Activated T-cell treated with anti-CD3 and anti-CD28 coated beads, Interleukin-2, amount 50 U/mL, for 48 hours (primary cell): ENCODE data around the gene VAPA.
"Not testable (repeated sequence)": the region's sequence is repeated elsewhere in the genome, so short reads cannot be mapped to it uniquely, and the experiment has no call there.

Experiments
- DNase-seq, 2 experiments: peaks; one replicate each; pipeline ENCODE4 v3.0.0-alpha.2; 2020

Gene VAPA

DNA sequence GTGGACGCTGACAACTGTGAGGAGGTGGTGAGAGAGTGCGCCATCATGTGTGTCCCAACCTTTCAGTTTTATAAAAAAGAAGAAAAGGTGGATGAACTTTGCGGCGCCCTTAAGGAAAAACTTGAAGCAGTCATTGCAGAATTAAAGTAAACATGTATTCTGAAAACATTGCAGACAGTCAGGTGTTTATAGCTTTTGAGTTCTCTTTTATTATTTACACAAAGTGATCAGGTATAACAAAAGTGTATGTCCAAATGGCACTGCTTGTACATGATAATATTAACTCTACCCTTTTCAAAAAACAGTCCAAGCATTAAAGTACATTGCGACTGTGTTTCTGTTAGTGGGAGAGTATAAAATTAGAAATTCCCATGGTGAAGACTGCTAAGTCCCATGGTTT, 25.8 kb upstream of the VAPA start:
- no peak for DNase-seq

DNA sequence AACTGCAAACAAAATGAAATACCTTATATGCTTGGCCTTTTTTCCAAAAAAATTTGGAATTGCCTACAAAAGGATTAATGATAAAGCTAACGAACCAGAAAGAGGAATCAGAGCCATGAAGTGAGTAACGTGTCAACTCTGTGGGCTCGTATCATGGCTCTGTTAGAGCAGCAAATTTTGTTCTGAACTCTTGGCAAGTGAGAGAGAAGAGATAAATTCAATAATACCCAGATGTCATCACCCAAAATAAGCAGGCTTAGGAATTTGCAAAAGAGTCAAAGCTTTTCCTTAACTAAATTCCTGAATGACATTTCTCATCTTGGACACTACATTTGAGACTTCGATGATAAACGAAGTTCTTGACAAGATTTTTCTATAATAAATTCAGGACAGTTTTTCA, 23.6 kb upstream of the VAPA start:
- DNase-seq = no peak

DNA sequence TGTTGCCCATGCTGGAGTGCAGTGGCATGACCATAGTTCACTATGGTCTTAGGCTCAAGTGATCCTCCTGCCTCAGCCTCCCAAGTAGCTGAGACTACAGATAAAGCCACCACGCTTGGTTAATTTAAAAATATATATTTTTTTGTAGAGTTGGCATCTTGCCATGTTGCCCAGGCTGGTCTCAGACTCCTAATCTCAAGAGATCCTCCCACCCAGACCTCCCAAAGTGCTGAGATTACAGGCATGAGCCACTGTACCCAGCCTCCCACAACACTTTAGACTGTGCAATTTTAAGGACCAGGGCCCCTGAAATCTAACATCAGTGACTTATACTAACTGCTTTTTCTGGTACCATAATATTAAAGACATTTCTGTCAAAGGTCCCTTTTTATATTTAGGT, 22.9 kb upstream of the VAPA start:
- no peak for DNase-seq

DNA sequence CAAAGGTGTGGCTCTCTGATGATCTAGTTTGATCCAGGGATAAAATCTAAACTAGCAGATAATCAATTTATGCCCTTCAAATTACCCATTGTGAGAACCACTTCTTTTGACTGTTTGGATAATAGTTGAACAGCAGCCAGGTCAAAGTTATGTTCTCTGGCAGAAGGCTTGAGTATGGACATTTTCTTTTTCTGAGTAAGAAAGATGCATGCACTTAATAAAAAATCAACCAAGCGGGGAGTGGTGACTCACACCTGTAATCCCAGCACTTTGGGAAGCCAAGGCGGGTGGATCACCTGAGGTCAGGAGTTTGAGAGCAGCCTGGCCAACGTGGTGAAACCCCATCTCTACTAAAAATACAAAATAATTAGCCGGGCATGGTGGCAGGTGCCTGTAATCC, 22.3 kb upstream of the VAPA start:
- not testable (repeated sequence) for DNase-seq

DNA sequence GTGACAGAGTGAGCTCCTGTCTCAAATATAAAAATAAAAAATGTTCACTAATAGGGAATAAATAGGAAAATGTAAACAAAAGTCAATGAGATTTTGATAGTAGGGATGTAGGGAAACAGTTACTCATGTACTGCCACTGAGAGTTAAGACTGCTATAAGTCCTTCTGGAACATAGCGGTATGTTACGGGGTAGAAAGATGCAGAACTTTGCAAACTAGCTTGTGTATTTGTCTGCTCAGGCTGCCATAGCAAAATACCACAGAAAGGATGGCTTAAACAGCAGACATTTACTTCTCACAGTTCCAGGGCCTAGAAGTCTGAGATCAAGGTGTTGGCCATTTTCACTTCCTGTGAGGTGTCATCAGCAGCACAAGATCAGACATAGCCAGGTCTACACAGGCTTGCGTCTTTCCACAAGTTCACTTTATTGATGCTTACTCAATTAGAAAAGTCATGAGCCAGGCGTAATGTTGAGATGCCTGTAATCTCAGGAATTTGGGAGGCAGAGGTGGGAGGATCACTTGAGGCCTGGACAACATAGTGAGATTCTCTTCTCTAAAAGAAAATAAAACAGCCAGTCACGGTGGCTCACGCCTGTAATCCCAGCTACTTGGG, 19.3 kb upstream of the VAPA start:
- no peak for DNase-seq

DNA sequence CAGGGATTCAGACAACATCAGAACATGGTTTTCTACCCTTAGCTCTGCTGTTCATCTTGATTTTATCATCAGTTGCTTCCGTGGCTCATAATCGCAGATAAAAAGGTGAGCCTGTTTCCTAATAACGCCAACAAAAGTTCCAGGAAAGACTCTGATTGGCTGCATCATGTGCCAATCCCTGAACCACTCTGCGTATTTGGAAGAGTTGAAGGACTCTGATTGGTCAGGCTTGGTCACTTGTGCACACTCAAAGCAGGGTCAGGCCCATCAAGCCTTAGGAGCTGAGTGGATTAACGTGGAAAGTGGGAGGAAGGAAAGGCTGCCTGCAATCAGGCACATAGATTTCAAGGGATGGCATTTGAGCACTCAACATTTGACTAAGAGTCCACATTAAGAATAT, 16.7 kb upstream of the VAPA start:
- DNase-seq = no peak

DNA sequence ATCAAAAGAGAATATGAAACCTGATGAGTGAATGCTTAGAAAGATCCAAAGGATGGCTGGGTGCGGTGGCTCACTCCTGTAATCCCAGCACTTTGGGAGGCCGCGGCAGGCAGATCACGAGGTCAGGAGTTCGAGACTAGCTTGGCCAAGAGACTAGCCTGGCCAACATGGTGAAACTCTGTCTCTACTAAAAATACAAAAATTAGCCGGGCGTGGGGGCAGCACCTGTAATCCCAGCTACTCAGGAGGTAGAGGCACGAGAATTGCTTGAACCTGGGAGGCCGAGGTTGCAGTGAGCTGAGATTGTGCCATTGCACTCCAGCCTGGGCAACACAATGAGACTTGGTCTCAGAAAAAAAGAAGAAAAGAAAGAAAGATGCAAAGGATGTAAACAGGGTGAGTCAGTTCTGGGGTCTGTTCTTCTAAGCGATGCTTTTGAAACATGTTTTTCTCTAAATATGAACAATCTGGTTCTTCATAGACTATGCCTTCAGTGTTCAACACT, 16.0 kb upstream of the VAPA start:
- not testable (repeated sequence) for DNase-seq

DNA sequence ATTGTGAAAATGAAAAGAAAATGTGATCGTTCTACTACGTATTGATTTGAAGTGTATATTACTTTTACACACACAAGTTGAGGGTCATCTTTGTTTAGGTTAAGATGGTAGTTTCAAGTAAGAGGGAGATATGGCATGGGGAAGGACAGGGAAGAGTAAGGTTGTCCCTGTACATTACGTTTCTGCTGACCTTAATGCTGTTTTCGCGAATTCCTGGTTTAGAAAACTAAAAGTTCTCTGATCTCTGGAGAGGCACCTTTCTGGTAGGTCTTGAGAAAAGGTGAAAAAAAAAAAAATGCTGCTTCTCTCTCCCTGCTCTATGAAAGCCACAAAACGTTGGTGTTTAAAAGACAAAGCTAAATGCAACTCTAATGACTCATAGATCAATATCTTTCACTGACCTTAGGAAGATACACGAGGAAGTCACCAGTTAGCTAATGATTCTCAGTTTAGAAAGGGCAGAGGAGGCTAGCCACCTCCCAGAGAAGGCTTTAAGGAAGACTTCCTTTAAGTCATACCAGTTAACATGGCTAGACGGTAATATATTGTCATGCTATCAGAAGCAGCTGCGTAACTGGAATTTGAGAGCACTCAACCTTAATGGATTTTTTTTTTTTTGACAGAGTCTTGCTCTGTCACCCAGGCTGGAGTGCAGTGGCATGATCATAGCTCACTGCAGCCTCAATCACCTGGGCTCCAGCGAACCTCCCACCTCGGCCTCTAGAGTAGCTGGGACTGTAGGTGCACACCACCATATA, 14.8 kb upstream of the VAPA start:
- DNase-seq = no peak

DNA sequence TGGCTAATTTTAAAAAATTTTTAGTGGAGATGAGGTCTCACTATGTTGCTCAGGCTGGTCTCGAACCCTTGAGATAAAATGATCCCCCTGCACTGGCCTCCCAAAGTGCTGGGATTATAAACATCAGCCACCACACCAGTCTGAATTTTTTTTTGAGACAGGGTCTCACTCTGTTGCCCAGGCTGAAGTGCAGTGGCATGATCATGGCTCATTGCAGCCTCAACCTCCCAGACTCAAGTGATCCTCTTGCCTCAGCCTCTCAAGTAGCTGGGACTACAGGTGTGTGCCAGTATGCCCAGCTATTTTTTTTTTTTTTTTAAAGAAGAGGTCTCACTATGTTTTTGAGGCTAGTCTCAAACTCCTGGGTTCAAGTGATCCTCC, 14.3 kb upstream of the VAPA start:
- DNase-seq = not testable (repeated sequence)

DNA sequence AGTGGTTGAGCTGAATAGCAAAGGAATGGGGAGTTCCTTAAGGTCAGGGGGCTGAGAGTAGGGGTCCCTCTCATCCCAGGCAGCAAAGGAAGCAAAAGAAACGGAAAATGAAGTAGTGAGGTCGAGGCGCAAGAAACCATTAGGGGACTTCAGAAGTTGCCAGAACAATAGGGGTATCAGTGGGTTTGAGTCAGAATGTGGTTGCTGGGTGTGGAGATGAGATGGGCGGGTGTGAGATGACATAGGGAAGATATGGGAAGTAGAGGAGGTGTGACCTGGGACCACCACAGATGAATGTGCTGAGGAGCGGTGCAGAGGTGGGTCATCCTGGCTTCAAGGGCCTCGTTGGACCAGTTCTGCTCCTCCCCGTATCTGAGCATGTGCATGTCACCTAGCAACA, 13.1 kb upstream of the VAPA start:
- no peak for DNase-seq

DNA sequence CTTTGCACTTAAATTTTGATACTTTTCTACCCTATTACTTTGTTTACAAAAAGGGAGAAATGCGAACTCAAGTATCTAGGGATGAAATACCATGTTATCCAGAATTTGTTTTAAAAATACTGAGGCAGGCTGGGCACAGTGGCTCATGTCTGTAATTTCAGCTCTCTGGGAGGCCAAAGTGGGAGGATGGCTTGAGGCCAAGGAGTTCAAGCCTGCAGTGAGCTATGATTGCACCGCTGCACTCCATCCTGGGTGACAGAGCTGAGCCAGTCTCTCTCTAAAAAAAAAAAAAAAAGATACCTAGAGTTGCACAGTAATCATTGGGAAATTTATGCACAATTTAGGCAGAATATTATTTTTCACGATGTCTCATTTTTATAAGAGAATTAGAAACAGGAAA, 12.4 kb upstream of the VAPA start:
- DNase-seq = no peak

DNA sequence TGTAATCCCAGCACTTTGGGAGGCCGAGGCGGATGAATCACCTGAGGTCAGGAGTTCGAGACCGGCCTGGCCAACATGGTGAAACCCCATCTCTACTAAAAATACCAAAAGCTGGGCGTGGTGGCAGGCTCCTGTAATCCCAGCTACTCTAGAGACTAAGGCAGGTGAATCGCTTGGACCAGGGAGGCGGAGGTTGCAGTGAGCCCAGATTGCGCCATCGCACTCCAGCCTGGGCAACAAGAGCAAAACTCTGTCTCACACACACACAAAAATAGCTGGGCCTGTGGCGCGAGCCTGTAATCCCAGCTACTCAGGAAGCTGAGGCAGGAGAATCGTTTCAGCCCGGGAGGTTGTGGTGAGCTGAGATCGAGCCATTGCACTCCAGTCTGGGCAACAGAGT, 11.6 kb upstream of the VAPA start:
- not testable (repeated sequence) for DNase-seq

DNA sequence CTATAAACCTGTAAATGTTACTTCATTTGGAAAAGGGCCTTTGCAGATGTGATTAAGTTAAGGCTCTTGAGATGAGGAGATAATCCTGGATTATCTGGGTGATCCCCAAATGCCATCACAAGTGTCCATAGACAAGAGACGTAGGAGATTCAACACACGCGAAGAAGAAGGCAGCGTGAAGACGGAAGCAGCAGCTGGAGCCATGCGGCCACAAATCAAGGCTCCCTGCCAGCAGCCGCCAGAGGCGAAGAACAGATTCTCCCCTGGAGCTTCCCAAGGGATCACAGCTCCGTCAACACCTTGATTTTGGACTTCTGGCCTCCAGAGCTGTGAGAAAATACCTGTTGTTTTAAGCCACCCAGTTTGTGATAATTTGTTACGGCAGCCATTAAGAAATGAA, 11.0 kb upstream of the VAPA start:
- DNase-seq = no peak

DNA sequence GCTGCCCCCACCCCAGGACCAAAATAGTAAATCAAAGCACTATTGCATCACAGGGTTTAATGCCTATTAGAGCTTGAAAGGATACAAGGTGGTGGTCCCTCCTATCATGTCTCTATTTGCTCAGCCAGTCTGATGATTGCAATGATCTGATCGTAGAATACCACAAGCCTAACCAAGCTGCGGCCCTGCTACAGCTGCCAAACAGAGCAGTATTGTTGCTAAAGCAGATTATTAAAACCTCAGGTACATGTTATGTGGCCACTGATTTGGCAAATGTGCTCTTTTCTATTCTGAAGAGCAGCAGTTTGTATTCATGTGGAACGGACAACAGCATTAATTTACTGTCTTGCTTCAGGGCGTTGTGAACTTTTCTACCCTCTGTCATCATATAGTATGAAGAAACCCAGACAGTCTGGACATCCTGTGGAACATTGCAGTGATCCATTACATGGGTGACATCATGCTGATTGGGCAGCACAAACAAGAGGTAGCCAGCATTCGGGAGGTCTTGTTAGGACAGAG, 8.4 kb upstream of the VAPA start:
- no peak for DNase-seq

DNA sequence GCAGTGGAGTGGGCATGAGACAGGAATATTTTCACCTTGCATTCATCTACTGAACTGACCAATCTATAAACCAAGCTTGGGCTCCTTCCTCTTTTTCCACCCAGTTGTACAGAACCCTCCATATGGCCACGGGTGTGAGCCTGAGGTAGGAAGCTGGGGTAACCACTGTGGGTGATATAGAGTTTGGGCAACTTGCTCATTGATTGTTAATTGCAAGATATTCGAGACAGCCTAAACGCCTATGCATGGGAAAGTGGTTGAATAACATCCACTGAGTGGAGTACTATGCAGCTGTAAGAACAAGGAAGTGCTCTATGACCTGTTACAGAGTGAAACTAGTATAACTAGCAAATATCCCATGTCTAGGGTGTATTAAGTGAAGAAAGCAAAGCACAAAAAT, 7.3 kb upstream of the VAPA start:
- DNase-seq = no peak

DNA sequence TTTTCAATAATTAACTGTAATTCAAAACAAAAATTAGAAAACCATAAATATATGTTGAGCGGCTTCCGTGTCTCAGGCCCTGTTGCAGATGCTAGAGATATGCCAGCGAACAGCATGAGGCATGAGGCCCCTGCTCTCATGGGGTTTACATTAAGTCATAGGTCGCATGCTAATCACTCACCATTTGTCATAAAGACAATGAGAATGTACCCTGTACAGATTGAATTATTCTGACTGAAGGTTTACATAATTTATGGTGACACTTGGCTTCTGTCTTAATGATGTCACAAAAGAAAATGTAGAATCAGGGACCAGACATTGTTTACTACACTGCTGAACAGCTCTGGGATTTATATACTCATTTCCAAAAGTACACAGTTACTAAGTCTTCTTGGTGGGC, 5.9 kb upstream of the VAPA start:
- DNase-seq = no peak

DNA sequence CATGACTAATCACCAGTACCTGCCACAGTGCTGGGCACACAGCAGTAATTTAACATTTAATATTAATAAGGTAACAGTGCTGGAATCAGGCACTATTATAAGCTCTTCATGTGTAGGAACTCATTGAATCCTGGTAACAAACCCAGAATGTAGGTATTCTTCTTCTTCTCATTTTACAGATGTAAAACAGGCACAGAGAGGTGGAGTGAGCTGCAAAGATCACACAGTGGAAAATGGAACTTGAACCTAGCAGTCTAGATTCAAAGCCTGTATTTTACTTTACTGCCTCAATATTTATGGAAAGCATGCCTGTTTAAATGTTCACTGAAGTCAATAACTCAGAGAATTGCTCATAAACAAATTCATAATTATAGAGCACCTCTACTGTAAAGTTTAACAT, 3.7 kb upstream of the VAPA start:
- no peak for DNase-seq

DNA sequence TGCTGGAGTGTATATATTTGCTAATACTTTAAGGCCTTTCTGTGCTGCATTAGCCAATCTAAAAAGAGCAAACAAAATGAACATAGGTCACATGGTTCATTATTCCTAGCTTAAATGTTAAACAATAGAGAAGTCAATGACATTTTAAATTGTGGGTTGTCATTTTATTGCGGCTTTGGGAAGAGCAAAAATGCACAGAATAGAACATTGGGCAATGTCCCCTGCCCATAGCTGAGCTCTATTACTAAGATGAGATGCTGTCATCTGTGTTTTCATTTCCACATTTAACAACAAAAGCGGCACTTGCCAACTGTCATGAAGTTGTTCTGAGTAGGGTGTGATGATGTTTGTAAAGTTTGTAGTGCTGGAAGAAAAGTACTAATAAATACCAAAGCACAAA, 3.2 kb upstream of the VAPA start:
- DNase-seq = no peak

DNA sequence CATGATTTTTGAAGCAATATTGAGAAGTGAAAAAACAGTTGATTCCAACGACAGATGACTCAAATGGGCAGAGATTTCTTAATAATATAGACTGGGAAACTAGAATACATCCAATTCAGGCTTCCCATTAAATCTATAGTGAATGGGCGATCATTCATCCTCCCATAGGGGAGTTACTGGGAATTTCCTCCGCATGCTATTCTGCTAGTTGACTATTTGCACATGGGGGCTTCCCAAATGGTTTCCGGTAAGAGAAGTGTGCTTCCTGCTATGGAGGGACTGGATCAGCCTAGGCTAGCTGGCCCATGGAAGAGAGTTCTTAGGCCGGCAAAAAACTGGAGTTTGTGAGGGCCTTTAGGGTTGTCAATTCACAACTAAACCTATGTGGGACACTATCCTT, 2.6 kb upstream of the VAPA start:
- DNase-seq = no peak

DNA sequence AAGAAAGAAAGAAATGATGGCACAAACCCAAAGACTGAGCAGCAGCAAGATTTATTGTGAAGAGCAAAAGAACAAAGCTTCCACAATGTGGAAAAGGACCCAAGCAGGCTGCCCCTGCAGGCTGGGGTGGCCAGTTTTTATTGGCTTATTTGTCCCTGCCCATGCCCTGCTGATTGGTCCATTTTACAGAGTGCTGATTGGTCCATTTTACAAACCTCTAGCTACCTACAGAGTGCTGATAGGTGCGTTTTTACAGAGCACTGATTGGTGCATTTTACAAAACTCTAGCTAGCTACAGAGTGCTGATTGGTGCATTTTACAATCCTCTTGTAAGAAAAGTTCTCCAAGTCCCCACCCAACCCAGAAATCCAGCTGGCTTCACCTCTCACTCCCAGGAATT, 1.5 kb upstream of the VAPA start:
- DNase-seq = not testable (repeated sequence)

DNA sequence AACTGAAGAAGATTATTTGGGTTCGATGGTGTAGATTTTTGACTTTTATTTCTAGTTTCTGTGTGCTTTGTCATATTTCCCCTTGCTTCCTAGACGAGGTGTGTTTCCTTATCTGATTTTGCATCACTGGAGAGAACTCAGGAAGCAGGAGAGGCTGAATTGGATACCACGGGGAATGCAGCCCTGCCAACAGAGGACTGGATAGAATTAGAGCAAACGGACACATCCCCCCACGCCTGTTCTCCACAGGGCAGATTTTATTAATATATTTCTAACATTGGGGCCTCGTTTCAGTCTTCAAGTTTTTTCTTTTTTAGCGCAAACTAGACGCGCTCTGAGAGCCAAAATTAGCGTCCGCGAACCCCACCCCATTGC, 678 bp upstream of the VAPA start:
- no peak for DNase-seq

DNA sequence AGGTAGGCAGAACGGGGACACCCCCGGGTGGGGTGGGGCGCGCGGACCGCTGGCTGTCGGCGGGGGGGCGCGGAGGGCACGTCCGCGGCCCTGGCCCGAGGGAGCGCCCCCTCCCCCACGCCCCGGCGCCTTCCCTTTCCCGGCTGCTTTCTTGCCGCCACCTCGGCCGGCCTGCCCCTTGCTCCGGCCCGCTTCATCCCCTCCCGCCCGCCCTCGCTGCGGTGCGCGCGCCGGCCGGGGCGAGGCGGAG, 443 bp downstream of the VAPA start:
- no peak for DNase-seq

DNA sequence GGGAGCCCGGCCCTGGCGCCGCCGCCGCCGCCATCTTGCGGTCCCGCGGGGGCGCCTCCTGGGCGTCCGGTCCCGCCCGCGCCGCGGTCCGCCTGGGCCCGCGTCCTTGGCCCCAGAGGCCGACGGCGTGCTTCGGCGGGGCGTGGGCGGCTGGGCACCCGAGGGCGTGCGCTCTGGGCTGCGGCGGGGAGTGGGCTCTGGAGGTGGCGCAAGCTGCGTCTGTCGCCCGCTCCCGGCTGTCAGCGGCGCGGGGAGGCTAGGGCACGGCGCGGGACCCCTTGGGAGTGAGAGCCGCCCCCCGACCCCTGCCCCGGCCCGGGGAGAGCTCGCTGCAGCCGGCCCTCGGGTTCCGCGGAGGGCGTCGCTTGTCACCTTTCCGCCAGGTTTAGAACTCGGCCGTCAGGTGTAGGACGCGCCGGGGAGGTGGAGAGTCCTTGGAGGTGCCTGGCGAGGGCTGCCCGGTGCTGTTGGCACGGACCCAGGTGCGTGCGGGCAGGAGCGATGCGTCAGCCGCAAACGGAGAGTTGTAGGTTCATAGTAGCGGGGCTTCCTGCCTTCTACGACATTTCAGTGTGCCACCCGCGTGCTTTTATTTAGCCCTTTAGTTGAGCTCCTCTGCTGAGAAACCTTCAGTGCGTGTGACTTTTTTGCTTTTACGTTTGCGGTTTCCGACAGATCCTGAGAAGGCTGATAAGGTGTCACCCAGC, 921 bp downstream of the VAPA start:
- DNase-seq = peak; percentile 84 to 86

DNA sequence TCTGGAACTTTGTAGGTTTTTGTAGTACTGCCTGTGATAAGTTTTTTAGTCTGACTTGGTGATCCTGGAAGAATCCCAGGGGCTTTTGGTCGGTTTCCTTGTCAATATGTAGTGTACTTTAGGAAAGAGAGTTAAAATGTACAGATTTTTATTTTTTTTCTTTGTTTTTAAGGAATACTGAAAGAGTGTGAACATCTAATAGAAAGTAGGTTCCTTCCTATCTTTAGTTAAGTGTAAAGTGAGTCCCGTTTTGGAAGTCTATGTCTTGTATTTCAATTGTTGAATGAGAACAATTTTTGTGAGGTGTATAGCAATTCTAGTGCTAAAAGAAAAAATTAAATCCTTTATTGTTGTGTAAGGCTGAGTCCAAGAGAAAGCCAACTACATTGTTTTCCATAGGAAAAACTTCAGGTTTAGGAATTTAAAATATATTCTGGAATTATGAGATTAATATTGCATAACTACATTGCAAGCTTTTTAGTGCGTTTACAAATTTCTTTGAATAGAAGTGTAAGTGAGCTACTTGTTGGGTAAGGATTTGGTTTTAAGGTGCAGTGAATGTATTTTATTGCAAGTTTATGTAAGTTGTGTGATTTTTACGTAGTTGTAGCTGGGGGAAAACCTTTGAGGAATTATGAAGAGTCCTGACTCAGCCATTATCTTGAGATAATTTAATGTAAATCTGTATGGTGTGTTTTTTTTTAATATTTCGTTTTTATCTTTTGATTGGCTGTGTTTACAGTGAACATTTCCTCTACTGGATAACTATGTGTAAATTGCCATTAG, 1.7 kb downstream of the VAPA start:
- no peak for DNase-seq
